ENCODE measurements around the gene IRF7.

IRF7 gene

GRCh38 chr11:620201-620600, 4.5 kb upstream of the IRF7 start:
- no peak for DNase-seq

DNA sequence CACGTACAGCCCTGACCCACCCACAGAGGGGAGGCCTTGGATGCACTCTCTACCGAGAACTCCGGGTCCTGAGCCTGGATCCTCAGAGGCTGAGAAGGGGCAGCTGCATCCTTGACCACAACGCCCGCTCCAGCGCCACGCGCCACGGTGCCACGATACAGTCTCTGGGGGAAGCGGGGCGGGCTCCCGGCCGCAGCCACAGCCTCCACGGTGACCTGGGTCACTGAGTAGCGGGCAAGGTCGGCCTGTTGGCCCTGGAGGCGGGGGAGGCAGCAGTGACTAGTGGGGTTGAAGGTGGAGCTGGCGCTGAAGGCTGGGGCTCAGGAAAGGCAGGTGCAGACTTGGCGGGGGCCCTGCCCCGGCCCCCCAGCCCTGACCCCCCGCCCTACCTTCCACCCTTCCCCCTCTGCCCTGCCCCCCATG, 3.9 kb upstream of the IRF7 start:
- no peak for DNase-seq

DNA sequence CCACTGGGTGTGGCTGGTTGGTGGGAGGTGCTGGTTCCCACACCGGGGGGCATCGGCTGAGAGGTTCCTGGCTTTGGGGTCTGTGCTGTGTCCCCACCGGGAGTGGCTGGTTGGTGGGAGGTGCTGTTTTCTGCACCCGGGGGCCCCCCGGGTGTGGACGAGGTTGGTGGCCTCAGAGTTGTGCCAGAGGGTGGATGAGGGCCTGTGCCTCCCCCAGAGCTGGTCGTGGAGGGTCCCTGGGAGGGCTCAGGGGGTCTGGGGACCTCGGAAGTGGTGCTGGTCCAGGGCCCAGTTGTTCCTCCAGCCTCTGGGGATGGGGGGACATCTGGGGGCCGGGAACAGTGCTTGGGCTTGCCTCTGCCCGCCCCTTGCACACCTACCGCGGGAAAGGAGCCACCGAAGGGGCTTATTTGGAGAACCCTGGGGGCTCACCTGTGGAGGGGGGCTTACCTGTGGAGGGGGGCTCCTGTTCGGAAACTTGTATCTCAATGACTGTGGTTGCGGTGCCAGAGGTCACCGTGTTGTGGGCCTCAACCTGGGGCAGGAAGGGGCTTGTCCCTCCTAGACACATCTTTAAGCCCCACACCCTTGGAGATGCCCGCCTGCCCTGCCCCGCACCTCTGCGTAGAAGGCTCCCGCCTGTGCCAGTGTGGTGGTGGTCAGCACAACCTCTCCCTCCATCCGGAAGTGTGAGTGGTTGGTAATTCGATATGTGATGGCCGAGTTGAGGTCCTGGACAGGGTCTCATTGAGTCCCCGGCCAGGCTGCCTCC, 3.3 kb upstream of the IRF7 start:
- no peak for DNase-seq

- DNase-seq: no peak
Measured at GRCh38 chr11:617912-618682, 2.3 kb upstream of the IRF7 start.

GRCh38 chr11:617199-617911, 1.6 kb upstream of the IRF7 start:
- DNase-seq: no peak

DNA sequence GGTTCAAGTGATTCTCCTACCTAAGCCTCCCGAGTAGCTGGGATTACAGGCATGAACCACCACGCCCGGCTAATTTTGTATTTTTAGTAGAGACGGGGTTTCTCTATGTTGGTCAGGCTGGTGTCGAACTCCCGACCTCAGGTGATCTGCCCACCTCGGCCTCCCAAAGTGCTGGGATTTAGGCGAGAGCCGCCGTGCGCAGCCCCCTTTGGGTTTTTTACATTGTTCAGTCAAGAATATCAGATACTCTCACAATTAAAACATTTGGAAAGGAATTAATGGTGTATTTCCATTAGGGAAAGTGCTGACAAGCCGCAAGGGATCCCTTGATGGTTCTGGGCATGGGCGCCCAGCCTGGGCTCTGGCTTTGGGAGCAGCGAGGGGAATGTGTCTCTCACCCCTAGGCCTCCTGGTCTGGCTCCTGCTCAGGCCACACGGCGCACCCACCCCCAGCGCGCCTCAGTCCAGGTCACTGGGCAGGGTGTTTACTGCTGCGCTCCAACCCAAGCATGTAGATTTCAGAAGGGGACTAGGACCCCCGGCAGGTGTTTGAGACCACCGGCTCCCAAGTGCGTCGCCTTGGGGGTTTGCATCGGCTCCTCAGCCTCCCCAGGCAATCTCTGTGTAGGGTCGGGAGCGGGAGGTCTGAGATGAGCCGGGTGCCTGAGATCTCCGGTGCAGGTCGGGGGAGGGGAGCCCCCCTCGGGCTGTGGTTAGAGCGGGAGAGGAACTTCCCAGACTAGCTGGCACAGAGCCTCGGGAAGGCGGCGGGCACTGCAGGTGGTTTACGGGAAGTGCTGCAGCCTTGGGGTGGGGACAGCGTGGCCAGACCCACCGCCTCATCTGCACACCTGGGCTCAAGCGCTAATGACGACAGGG, 809 bp upstream of the IRF7 start:
- no peak for DNase-seq

GRCh38 chr11:614623-615503, 887 bp downstream of the IRF7 start:
- no peak for DNase-seq

DNA sequence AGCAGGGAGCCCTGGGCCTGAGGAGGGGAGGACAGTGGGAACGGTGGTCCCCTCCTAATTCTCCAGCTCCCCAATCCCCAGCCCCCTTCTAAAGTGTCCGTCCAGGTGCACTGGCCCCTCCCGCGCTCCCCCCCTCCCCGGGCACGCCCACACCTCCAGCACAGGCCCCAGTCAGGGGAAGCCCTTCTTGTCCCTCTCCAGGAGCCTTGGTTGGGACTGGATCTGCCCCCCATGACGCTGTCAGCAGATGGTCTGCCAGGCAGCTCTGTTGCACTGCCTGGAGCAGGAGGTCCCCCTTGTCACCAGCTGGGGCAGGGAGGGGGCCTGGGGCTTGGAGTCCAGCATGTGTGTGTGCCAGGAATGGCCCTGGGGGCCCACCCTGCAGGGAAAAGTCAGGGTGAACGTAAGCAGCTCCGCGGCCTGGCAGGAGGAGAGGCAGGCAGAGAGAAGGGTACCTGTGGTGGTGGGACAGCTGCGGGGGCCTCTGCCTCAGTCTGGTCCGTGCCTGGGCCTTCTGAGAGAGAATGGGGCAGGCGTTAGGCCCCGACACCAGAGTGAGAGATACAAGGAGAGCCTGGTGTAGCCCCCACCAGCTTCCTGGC, 1.6 kb downstream of the IRF7 start:
- peak; percentile 14 for DNase-seq

- DNase-seq: peak; percentile 21
Measured at GRCh38 chr11:613369-613968, 2.3 kb downstream of the IRF7 start.

GRCh38 chr11:612961-613300, 2.8 kb downstream of the IRF7 start:
- no peak for DNase-seq

DNA sequence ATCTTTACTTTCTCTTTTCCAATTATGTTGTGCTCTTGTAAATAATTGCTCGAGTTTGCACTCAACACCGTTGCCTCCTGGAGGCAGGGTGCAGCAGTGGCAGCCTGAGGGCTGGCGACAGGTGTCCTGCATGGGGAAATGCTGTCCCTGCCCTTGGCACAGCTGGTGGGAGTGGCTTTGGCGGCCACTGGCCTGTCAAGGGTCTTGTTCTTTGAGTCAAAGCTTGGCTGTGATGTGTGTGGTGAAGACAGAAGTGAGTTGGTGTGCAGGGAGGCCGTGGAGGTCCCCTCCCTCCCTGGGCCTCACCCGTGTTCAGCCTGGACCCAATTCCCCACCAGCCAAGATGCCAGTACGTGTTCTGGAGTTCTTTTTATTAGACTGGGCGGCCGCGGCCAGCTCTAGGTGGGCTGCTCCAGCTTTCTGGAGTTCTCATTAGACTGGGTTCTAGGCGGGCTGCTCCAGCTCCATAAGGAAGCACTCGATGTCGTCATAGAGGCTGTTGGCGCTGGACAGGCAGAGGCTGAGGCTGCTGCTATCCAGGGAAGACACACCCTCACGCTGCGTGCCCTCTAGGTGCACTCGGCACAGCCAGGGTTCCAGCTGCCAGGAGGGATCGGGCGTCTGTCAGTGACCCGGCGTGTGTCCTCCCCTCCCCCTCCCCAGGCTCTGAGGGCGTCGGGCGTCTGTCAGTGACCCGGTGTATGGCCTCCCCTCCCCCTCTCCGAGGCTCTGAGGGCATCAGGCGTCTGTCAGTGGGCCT, 3.4 kb downstream of the IRF7 start:
- peak; percentile 45 for DNase-seq

DNA sequence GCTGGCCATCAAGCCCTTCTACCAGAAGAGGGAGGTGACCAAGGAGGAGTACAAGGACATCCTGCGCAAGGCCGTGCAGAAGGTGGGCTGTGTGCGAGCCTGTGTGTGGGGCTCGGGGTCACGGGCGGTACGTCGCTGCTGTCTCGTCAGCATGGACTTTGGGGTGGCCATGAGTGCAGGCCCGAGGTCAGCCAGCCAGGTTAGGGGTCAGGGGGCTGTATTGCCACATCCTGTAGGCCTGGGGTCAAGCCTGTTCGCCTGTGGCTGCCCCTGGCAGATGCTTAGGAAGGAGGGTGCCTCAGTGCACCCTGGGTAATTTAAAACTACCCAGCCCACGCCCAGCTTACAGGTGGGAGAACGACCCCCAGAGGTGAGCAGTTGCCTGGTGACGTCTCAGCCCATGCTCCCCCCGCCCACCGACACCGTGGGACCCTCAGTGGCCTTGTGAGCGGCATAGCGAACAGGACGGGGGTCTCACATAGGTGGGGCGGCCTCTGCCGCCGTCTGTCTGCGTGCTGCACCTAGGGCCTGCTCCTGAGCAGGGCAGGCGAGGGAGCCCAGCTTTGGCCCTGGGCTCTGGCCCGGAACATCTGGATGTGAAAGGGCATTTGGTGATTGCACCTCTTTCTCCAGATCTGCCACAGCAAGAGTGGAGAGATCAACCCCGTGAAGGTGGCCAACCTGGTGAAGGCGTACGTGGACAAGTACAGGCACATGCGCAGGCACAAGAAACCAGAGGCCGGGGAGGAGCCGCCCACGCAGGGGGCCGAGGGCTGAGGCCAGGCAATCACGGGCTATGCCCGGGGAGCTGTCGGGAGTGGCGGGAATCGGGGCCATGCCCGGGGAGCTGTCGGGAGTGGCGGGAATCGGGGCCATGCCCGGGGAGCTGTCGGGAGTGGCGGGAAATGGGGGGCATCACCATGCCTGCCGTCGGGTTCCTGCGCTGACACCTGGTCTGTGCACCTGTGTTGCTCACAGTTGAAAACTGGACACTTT, 4.5 kb downstream of the IRF7 start:
- DNase-seq: no peak

DNA sequence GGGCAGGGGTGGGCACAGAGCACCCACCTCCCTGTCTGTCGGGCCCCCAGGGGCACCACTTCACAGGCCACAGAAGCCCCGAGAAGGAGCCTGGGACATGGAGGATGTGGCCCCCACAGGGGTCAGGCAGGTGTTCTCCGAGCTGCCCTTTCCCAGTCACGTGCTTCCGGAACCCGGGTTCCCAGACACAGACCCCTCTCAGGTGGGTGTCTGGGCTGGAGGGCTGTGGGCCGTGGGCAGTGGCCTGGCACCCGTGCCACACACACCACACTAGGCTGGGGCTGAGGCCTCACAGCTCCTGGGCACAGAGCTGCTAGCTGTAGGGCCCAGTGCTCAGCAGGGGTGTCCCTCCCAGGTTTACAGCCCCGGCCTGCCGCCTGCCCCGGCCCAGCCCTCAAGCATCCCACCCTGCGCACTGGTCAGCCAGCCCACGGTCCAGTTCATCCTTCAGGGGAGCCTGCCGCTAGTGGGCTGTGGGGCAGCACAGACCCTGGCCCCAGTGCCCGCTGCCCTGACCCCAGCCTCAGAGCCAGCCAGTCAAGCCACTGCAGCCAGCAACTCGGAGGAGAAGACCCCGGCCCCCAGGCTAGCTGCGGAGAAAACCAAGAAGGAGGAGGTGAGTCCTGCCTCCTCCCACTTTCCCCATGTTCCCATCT, 5.5 kb downstream of the IRF7 start:
- DNase-seq: no peak

DNA sequence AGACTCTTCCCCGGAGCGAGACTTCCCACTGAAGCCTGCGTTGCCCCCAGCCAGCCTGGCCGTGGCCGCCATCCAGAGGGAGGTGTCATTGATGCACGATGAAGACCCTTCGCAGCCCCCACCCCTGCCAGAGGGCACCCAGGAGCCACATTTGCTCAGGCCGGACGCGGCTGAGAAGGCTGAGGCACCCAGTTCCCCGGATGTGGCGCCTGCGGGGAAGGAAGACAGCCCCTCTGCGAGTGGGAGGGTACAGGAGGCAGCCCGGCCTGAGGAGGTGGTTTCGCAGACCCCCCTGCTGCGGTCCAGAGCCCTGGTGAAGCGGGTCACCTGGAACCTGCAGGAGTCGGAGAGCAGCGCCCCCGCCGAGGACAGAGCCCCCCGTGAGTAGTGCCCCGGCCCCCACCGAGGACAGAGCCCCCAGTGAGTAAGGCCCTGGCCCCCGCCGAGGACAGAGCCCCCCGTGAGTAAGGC, 6.4 kb downstream of the IRF7 start:
- DNase-seq: no peak

DNA sequence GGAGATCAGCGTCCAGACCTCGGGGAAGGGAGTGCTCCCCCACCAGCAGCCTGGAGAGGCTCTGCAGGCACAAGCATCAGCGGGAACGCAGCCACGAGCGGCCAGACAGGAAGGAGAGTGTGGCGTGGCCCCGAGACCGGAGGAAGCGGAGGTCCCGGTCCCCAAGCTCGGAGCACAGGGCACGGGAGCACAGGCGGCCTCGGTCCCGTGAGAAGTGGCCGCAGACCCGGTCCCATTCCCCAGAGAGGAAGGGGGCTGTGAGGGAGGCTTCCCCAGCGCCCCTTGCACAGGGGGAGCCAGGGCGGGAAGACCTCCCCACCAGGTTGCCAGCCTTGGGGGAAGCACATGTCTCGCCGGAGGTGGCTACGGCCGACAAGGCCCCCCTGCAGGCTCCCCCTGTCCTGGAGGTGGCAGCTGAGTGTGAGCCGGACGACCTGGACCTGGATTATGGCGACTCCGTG, 6.9 kb downstream of the IRF7 start:
- no peak for DNase-seq

GRCh38 chr11:607971-608659, 7.6 kb downstream of the IRF7 start:
- no peak for DNase-seq

GRCh38 chr11:607020-607780, 8.6 kb downstream of the IRF7 start:
- no peak for DNase-seq

Measured in OCI-M1 (cell line).